ENCODE data around the gene CNIH3.

DNA sequence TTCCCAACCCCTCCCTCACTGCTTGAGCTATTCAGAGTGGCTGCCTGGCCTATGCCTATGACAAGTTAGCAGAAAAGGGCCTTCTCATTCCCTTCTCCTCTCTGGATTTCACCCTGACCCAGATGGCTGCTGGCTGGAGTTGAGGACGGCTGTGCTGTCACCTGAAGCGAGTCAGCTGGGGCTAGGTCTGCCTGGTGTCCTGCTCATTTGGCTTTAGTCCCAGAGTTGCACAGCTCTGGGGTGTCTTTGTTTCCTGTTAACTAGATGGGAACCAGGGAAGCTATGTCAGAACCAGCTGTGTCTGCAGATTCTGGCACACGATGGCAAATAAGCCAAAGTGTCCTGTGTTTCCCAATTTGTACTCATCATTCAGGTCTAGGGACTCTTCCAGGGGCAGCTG lies 52.9 kb downstream of the CNIH3 start:
- no peak for TF ChIP-seq YY1 (IDR thresholded peaks at IDR 0.05; ENCODE audit: low read depth)
- no peak for TF ChIP-seq EP300 (IDR thresholded peaks at IDR 0.05; ENCODE audit: borderline replicate concordance)
- TF ChIP-seq, protein P1, sequence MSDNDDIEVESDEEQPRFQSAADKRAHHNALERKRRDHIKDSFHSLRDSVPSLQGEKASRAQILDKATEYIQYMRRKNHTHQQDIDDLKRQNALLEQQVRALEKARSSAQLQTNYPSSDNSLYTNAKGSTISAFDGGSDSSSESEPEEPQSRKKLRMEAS (IDR thresholded peaks at IDR 0.05): no peak
- TF ChIP-seq TEAD4 (IDR thresholded peaks at IDR 0.05): no peak
- TF ChIP-seq EGR1 (IDR thresholded peaks at IDR 0.05): no peak
- TF ChIP-seq CEBPB (IDR thresholded peaks at IDR 0.05): no peak
- TF ChIP-seq NFIC (IDR thresholded peaks at IDR 0.05): no peak
- no peak for TF ChIP-seq TAF1 (IDR thresholded peaks at IDR 0.05; ENCODE audit: low read depth)
- TF ChIP-seq, protein P2, sequence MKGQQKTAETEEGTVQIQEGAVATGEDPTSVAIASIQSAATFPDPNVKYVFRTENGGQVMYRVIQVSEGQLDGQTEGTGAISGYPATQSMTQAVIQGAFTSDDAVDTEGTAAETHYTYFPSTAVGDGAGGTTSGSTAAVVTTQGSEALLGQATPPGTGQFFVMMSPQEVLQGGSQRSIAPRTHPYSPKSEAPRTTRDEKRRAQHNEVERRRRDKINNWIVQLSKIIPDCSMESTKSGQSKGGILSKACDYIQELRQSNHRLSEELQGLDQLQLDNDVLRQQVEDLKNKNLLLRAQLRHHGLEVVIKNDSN (IDR thresholded peaks at IDR 0.05): no peak
- no peak for TF ChIP-seq FOXM1 (IDR thresholded peaks at IDR 0.05; ENCODE audit: borderline replicate concordance, low read depth)
